Renal pelvis (tissue), 4 donors: ENCODE measurements around the gene LMOD3. TPM values are rescaled to one million over a fixed set of nuclear protein-coding genes. Genes with fewer than 3 reads are reported as not detected.
A peak's percentile ranks its signal among the peaks of the same experiment; 100 is the strongest.

Experiments used
- DNase-seq: peaks from one replicate; pipeline ENCODE4 v3.0.0-alpha.2; 2013
- polyA plus RNA-seq, 3 donors: library from polyadenylated mRNA; unstranded; fragments of 120-200 nt; gene quantifications; one replicate each; pipeline ENCODE4 v1.2.1, GENCODE V29; 2013; ENCODE audit not compliant: insufficient read length in 3 of 3

The LMOD3 gene
- polyA plus RNA-seq, 3 donors = 0.05 to 0.10 (median 0.07) TPM

GRCh38 chr3:69092030-69092516 is 30.3 kb downstream of the LMOD3 start:
- DNase-seq = no peak

- no peak for DNase-seq
Observed at GRCh38 chr3:69091389-69092029, 30.9 kb downstream of the LMOD3 start.

GRCh38 chr3:69090021-69090420 is 32.4 kb downstream of the LMOD3 start:
- DNase-seq = no peak

GRCh38 chr3:69088063-69088462 is 34.3 kb downstream of the LMOD3 start:
- no peak for DNase-seq

GRCh38 chr3:69087030-69087791 is 35.2 kb downstream of the LMOD3 start:
- no peak for DNase-seq

GRCh38 chr3:69085833-69086722 is 36.3 kb downstream of the LMOD3 start:
- peak; percentile 29 for DNase-seq

GRCh38 chr3:69085168-69085832 is 37.1 kb downstream of the LMOD3 start:
- DNase-seq = no peak

- peak; percentile 88 for DNase-seq
Observed at GRCh38 chr3:69084326-69085167, 37.8 kb downstream of the LMOD3 start, which contains the start of gene ARL6IP5. Gene ARL6IP5, plus strand, starts transcription at chr3:69084937. Its CDS starts 111 bp downstream, at chr3:69085048.

- peak; percentile 50 for DNase-seq
Observed at GRCh38 chr3:69082805-69083204, 39.6 kb downstream of the LMOD3 start.

- DNase-seq = no peak
Observed at GRCh38 chr3:69082361-69082760, 40.0 kb downstream of the LMOD3 start.

GRCh38 chr3:69081583-69082262 is 40.7 kb downstream of the LMOD3 start:
- no peak for DNase-seq

- peak; percentile 90 for DNase-seq
Observed at GRCh38 chr3:69080233-69080920, 42.0 kb downstream of the LMOD3 start, which contains the start of gene UBA3. Gene UBA3, minus strand, starts transcription at chr3:69080365. Its CDS starts 12 bp downstream, at chr3:69080353.

- peak; percentile 15 for DNase-seq
Observed at GRCh38 chr3:69079269-69080159, 42.9 kb downstream of the LMOD3 start.

- DNase-seq = no peak
Observed at GRCh38 chr3:69072928-69073327, 49.5 kb downstream of the LMOD3 start.

GRCh38 chr3:69066121-69066520 is 56.3 kb downstream of the LMOD3 start:
- DNase-seq = no peak

- no peak for DNase-seq
Observed at GRCh38 chr3:69065318-69065964, 57.0 kb downstream of the LMOD3 start.

GRCh38 chr3:69063636-69064035 is 58.8 kb downstream of the LMOD3 start:
- DNase-seq = no peak

- no peak for DNase-seq
Observed at GRCh38 chr3:69059688-69060087, 62.7 kb downstream of the LMOD3 start.
